Brain microvascular endothelial cell (primary cell): Measurements from ENCODE around the gene ZNF254.
"Not testable (repeated sequence)": the region's sequence is repeated elsewhere in the genome, so short reads cannot be mapped to it uniquely, and the experiment has no call there.

ENCODE experiments used
- DNase-seq: peaks from one replicate; pipeline ENCODE4 v3.0.0-alpha.2; 2020
- H3K27ac ChIP-seq: fragments of 250-450 bp; sonication (Bioruptor Pico); 2 replicates; pipeline ENCODE4 v1.5.1; 2020; ENCODE audit warnings: mild to moderate bottlenecking, moderate library complexity
- H3K27me3 ChIP-seq: fragments of 250-450 bp; sonication (Bioruptor Pico); replicated peaks from 2 replicates; pipeline ENCODE4 v1.5.1; 2020; ENCODE audit warnings: mild to moderate bottlenecking
- H3K36me3 ChIP-seq: fragments of 250-450 bp; sonication (Bioruptor Pico); replicated peaks from 2 replicates; pipeline ENCODE4 v1.5.1; 2020; ENCODE audit warnings: mild to moderate bottlenecking
- H3K4me3 ChIP-seq: 2 replicates; pipeline ENCODE4 v1.5.1; 2011; ENCODE audit warnings: low read depth, mild to moderate bottlenecking, control low read depth, low read length, moderate library complexity
- in situ Hi-C: cut with HindIII; loops from 2 replicates; pipeline ENCODE4 v1.10.0; 2017; ENCODE audit warnings: low sequenced_read_pairs, low pct_ligation_motif_present
- TF ChIP-seq, protein P1 (sequence below): IDR thresholded peaks from 2 replicates; pipeline ENCODE4 v1.5.1; 2011; ENCODE audit warnings: low read depth, mild to moderate bottlenecking, moderate library complexity, low read length, control low read depth, inconsistent platforms; ENCODE audit errors: missing control alignments

The ZNF254 gene

DNA sequence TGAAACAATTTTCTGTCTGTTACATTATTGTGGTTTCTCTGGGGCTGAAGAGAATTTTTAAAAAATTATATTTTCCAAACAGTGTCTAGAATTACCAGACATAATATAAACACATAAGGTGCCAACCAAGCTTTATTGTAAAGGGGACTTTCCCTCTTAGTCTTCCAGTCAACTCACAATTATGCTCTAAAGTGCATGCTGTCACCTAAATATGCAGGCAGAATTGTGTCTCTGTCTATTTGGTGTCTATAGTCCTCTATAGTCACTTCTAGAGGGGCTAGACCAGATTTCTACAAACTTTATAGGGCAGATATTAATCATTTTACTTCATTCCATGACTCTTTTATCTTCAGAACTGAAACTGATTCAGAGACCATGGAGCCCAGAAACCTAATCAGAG is 12.8 kb downstream of the ZNF254 start:
- no peaks in the 10 kb centered on the region for H3K27me3 ChIP-seq
- in situ Hi-C loops, result no loop called here
- H3K36me3 ChIP-seq, result no peaks in the 10 kb centered on the region
- no peak overlapping the region for H3K4me3 ChIP-seq
- TF ChIP-seq, protein P1, sequence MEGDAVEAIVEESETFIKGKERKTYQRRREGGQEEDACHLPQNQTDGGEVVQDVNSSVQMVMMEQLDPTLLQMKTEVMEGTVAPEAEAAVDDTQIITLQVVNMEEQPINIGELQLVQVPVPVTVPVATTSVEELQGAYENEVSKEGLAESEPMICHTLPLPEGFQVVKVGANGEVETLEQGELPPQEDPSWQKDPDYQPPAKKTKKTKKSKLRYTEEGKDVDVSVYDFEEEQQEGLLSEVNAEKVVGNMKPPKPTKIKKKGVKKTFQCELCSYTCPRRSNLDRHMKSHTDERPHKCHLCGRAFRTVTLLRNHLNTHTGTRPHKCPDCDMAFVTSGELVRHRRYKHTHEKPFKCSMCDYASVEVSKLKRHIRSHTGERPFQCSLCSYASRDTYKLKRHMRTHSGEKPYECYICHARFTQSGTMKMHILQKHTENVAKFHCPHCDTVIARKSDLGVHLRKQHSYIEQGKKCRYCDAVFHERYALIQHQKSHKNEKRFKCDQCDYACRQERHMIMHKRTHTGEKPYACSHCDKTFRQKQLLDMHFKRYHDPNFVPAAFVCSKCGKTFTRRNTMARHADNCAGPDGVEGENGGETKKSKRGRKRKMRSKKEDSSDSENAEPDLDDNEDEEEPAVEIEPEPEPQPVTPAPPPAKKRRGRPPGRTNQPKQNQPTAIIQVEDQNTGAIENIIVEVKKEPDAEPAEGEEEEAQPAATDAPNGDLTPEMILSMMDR, result no peak
- DNase-seq, result no peak
- peak overlapping the region; percentile 1 for H3K27ac ChIP-seq

DNA sequence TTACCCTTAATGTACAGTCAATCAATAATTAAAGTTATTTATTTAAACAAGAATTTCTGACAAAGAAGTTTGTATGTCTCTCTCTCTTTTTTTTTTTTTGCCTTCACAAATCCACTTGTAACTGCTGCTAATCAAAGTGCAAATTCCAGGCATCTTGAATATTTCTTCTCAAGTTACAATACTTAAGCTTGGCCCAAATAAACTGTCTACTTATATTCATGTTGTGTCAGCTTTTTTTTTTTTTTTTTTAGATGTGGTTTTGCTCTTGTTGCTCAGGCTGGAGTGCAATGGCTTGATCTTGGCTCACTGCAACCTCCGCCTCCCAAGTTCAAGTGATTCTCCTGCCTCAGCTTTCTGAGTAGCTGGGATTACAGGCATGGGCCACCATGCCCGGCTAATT is 13.6 kb downstream of the ZNF254 start:
- H3K27me3 ChIP-seq, in situ Hi-C loops, DNase-seq, H3K27ac ChIP-seq, H3K4me3 ChIP-seq, H3K36me3 ChIP-seq: not testable (repeated sequence)

DNA sequence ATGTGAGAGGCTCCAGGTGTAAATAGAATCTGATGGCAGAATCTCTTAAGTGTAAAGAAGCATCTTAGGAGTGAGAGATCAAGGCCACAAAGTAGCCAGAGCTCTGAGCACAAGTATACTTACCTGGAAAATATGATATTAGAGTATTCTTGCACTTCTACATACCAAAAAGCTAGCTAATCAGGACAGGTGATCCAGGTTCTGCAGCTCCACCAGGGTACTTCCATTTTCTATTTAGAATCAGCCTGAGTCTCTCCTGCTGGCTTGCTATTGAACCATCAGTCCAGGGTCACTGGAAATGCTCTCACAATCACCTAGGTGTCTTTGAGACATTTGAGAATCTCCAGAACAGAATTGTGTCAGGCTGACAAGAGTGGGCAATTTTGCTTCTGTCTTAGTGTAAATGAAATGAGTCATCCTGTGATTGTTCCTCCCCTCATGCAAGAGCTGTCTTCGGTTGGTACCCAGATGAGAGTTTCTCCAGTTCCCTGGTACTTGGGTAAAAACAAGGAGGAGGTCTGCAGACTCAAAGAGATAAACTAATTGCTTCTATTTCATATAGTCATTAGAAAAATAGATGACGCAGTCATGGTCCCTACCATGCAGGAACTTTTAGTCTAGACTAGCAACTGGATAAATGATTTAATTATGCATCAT is 14.6 kb downstream of the ZNF254 start:
- TF ChIP-seq, protein P1, result no peak
- DNase-seq, result peak; percentile 24
- in situ Hi-C loops, result no loop called here
- no peaks in the 10 kb centered on the region for H3K27me3 ChIP-seq
- peak overlapping the region; percentile 10 for H3K27ac ChIP-seq
- H3K4me3 ChIP-seq, result no peak overlapping the region
- H3K36me3 ChIP-seq, result no peaks in the 10 kb centered on the region

DNA sequence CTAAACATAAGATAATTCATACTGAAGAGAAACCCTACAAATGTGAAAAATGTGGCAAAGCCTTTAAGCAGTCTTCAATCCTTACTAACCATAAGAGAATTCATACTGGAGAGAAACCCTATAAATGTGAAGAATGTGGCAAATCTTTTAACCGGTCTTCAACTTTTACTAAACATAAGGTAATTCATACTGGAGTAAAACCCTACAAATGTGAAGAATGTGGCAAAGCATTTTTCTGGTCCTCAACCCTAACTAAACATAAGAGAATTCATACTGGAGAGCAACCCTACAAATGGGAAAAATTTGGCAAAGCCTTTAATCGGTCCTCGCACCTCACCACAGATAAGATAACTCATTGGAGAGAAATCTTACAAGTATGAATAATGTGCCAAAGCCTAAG is 40.6 kb downstream of the ZNF254 start:
- Histone ChIP-seq H3K36me3 (peaks cover 15% of the 10 kb centered on the region), H3K27ac (no peak overlapping the region), H3K27me3 (no peaks in the 10 kb centered on the region), H3K4me3 (no peak overlapping the region)
- DNase-seq, result no peak
- TF ChIP-seq, protein P1, result no peak
- in situ Hi-C loops, result no loop called here

DNA sequence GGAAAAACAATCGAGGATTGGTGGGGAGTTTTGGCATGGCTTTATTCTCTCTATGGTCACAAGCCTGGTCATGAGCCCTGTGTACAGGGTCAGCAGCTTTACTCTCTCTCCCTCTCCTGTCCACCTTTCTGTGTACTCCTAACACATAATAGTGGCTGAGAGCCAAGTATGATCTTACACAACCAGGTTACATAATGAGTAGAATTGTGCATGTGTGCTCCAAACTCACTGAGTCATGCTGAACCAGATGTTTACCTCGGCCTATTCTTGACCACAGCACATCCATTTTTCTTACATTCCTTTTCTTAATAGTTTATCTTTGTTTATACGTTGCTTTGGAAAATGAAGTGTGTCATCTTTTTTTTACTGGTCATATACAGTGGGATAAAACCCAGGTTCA is 53.1 kb downstream of the ZNF254 start:
- TF ChIP-seq, protein P1, result no peak
- Histone ChIP-seq H3K36me3 (no peaks in the 10 kb centered on the region), H3K27me3 (no peaks in the 10 kb centered on the region), H3K27ac (no peak overlapping the region), H3K4me3 (no peak overlapping the region)
- in situ Hi-C loops, result no loop called here
- peak; percentile 66 for DNase-seq

DNA sequence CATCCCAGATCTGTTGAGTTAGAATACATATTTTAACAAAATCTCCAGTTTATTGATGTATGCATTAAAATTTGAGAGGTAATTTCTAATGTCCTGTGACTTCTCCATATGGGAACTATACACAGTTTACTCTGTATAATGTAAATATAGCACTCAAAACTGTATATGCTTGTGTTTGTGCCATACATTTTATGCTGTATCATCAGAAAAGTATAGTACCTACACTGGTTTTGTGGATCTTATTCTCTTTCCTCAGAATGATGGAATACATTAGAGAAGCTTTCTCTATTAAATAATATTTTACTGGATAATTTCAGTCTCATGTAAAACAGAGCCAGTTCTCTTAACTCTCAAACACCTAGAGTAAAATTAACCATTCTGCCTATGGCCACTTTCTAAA is 53.6 kb downstream of the ZNF254 start:
- no peak overlapping the region for H3K4me3 ChIP-seq
- no peaks in the 10 kb centered on the region for H3K36me3 ChIP-seq
- no peak for DNase-seq
- H3K27ac ChIP-seq, result no peak overlapping the region
- H3K27me3 ChIP-seq, result no peaks in the 10 kb centered on the region
- in situ Hi-C loops, result no loop called here
- TF ChIP-seq, protein P1, result no peak
